Adipose tissue (tissue), 3 donors: ENCODE results near the gene SLC12A3. TPM values are rescaled to one million over a fixed set of nuclear protein-coding genes. Genes with fewer than 3 reads are reported as not detected.

ENCODE experiments used
- H3K27ac ChIP-seq: one replicate; pipeline ENCODE4 v1.5.1; 2013; ENCODE audit warnings: low read depth, low read length
- WGBS, 3 donors: extraction: QIAGEN DNeasy Blood & Tissue Kit; methylation state at CpG; one replicate each; pipeline ENCODE4 v1.1.7; 2013; 5-methylcytosine and 5-hydroxymethylcytosine counted together
- polyA plus RNA-seq, 3 donors: library from polyadenylated mRNA; stranded (reverse); fragments of 200-250 nt; gene quantifications; one replicate each; pipeline ENCODE4 v1.2.3, GENCODE V29; 2013
- donor health status: healthy with polysubstance abuse.
- donor health status: Bipolar disorder and iron deficiency.
- donor health status: healthy.

SLC12A3 gene
- polyA plus RNA-seq, 3 donors, result 0.02 to 0.06 TPM; not detected in 1

GRCh38 chr16:56847173-56847910, 17.7 kb upstream of the SLC12A3 start:
- H3K27ac ChIP-seq, result no peak overlapping the region
- WGBS, 3 donors, result 55 to 74% (median 56%) methylated on average over 9 of the region's 9 CpGs

GRCh38 chr16:56848029-56848936, 16.7 kb upstream of the SLC12A3 start:
- H3K27ac ChIP-seq, result no peak overlapping the region
- 52 to 57% (median 57%) methylated on average over 11 of the region's 11 CpGs for WGBS, 3 donors

GRCh38 chr16:56848955-56849689, 15.9 kb upstream of the SLC12A3 start:
- WGBS, 3 donors, result 22 to 60% (median 48%) methylated on average over 7 of the region's 7 CpGs
- H3K27ac ChIP-seq, result no peak overlapping the region

GRCh38 chr16:56849690-56850680, 15.0 kb upstream of the SLC12A3 start:
- WGBS, 3 donors, result 81 to 87% (median 83%) methylated on average over 11 of the region's 11 CpGs
- no peak overlapping the region for H3K27ac ChIP-seq

GRCh38 chr16:56851671-56852400, 13.2 kb upstream of the SLC12A3 start:
- no peak overlapping the region for H3K27ac ChIP-seq
- 64 to 70% (median 64%) methylated on average over 8 of the region's 8 CpGs for WGBS, 3 donors

GRCh38 chr16:56852401-56852730, 12.6 kb upstream of the SLC12A3 start:
- WGBS, 3 donors, result 62 to 85% (median 63%) methylated on average over 3 of the region's 3 CpGs
- no peak overlapping the region for H3K27ac ChIP-seq

GRCh38 chr16:56852968-56853367, 12.0 kb upstream of the SLC12A3 start:
- no peak overlapping the region for H3K27ac ChIP-seq
- WGBS, 3 donors, result 96 to 98% (median 97%) methylated on average over 11 of the region's 11 CpGs

GRCh38 chr16:56855201-56855600, 9.8 kb upstream of the SLC12A3 start:
- no peak overlapping the region for H3K27ac ChIP-seq
- 93 to 95% (median 93%) methylated on average over 6 of the region's 6 CpGs for WGBS, 3 donors

GRCh38 chr16:56855946-56856345, 9.1 kb upstream of the SLC12A3 start:
- WGBS, 3 donors, result 70 to 76% (median 72%) methylated on average over 4 of the region's 4 CpGs
- no peak overlapping the region for H3K27ac ChIP-seq

- WGBS, 3 donors, result 38 to 71% (median 68%) methylated on average over 6 of the region's 6 CpGs
- no peak overlapping the region for H3K27ac ChIP-seq
Observed at GRCh38 chr16:56856876-56857447, 8.0 kb upstream of the SLC12A3 start.

- WGBS, 3 donors, result 50 to 90% (median 75%) methylated on average over 14 of the region's 14 CpGs
- no peak overlapping the region for H3K27ac ChIP-seq
Observed at GRCh38 chr16:56858374-56858773, 6.6 kb upstream of the SLC12A3 start.

GRCh38 chr16:56859636-56860035, 5.4 kb upstream of the SLC12A3 start:
- H3K27ac ChIP-seq, result no peak overlapping the region
- WGBS, 3 donors, result 83 to 88% (median 84%) methylated on average over 2 of the region's 2 CpGs

- WGBS, 3 donors, result 50 to 64% (median 53%) methylated on average over 9 of the region's 9 CpGs
- no peak overlapping the region for H3K27ac ChIP-seq
Observed at GRCh38 chr16:56860226-56861020, 4.6 kb upstream of the SLC12A3 start.

- 26 to 52% (median 46%) methylated on average over 3 of the region's 3 CpGs for WGBS, 3 donors
Observed at GRCh38 chr16:56861092-56861610, 3.9 kb upstream of the SLC12A3 start.

GRCh38 chr16:56861756-56862155, 3.3 kb upstream of the SLC12A3 start:
- no peak overlapping the region for H3K27ac ChIP-seq
- WGBS, 3 donors, result 92 to 96% (median 94%) methylated on average over 8 of the region's 8 CpGs

More at GRCh38 chr16:56861092-56861610, 3.9 kb upstream of the SLC12A3 start:
- H3K27ac ChIP-seq, result no peak overlapping the region

GRCh38 chr16:56862776-56863175, 2.2 kb upstream of the SLC12A3 start:
- WGBS, 3 donors, result 68 to 95% (median 77%) methylated on average over 5 of the region's 5 CpGs
- H3K27ac ChIP-seq, result no peak overlapping the region
